Ovary (tissue), 9 donors: ENCODE results near the gene EDNRA. TPM values are rescaled to one million over a fixed set of nuclear protein-coding genes. Genes with fewer than 3 reads are reported as not detected.

Source experiments
- DNase-seq, 5 donors: peaks; one replicate each; pipeline ENCODE4 v3.0.0-alpha.2; 2019 to 2020
- H3K27ac ChIP-seq, 2 donors: fragments of 200-600 bp; one replicate each; pipeline versions ENCODE4 v1.5.1 to v1.8.0; 2019 to 2022
- H3K27me3 ChIP-seq: fragments of 200-600 bp; one replicate; pipeline ENCODE4 v1.8.0; 2022
- H3K36me3 ChIP-seq: fragments of 200-600 bp; sonication (generic); one replicate; pipeline ENCODE4 v1.5.1; 2019
- H3K4me1 ChIP-seq: one replicate; pipeline ENCODE4 v1.8.1; 2013; ENCODE audit warnings: mild to moderate bottlenecking, moderate library complexity; ENCODE audit not compliant: insufficient read depth
- H3K4me3 ChIP-seq: fragments of 200-600 bp; sonication (generic); one replicate; pipeline ENCODE4 v1.5.1; 2017
- H3K9me3 ChIP-seq, 2 donors: fragments of 200-600 bp in 1 of 2; sonication (generic) in 1 of 2; one replicate each; pipeline versions ENCODE4 v1.5.1 to v1.8.1; 2013 to 2019; ENCODE audit warnings: mild to moderate bottlenecking in 1 of 2, moderate library complexity in 1 of 2
- EP300 ChIP-seq: sonication (generic); formaldehyde crosslinking; IDR thresholded peaks from one replicate; pipeline ENCODE4 v1.6.1; 2017; ENCODE audit warnings: antibody characterized with exemption
- POLR2A ChIP-seq: fragments of 450-650 bp; IDR thresholded peaks from one replicate; pipeline ENCODE4 v1.6.1; 2017; ENCODE audit warnings: antibody characterized with exemption, mild to moderate bottlenecking, moderate library complexity
- WGBS, 3 donors: extraction: QIAGEN DNeasy Blood & Tissue Kit in 1 of 3; methylation state at CpG; one replicate each; pipeline versions ENCODE4 v1.1.5 to v1.1.7; 2013 to 2017; 5-methylcytosine and 5-hydroxymethylcytosine counted together
- intact Hi-C, 4 donors: fragments of 100-400 bp; cut with DNase I; formaldehyde crosslinking; loops; one replicate each; pipeline versions ENCODE4 v1.11.0 to v1.15.1; 2022 to 2023
- polyA plus RNA-seq, 2 donors: library from polyadenylated mRNA; stranded (reverse); fragments of 200-250 nt in 1 of 2; fragments of 350-450 nt in 1 of 2; fragmentation: Illumina TruSeq in 1 of 2; extraction: RNeasy Lipid Tissue Mini Kit (QIAGEN cat#74804) in 1 of 2; gene quantifications; one replicate each; pipeline ENCODE4 v1.2.3, GENCODE V29; 2013 to 2014
- total RNA-seq, 7 donors: library from RNA; depleted of rRNA in 2 of 7; stranded (reverse); fragments of >200 nt in 2 of 7; fragmentation: NEBNext Ultra II Directional in 3 of 7; extraction: Animal tissue kit (Norgen Biotek cat#: 25700) in 3 of 7; gene quantifications; one replicate each; pipeline versions ENCODE4 v1.1.0 to v1.2.4, GENCODE V29; 2016 to 2023
- TF ChIP-seq, protein P1 (sequence below), 3 donors: fragments of 450-650 bp in 2 of 3; fragments of 200-600 bp in 1 of 3; IDR thresholded peaks; one replicate each; pipeline versions ENCODE4 v1.5.1 to v1.8.0; 2016 to 2022; ENCODE audit warnings: antibody characterized with exemption in 3 of 3, mild to moderate bottlenecking in 1 of 3
- donor health status: DM: no; HTN: no; CAD: no; lungs with moderate emphysema.
- donor health status: DM: no; HTN: no; CAD: no.
- donor health status: Bipolar disorder and iron deficiency.
- donor health status: DM: yes; HTN: yes; CAD: no.
- donor health status: DM: no; HTN: no; CAD: no.
- donor health status: DM: yes; HTN: yes; CAD: no.

EDNRA gene
- total and polyA plus RNA-seq, 9 donors, result 28.4 to 110 (median 61.7) TPM

DNA sequence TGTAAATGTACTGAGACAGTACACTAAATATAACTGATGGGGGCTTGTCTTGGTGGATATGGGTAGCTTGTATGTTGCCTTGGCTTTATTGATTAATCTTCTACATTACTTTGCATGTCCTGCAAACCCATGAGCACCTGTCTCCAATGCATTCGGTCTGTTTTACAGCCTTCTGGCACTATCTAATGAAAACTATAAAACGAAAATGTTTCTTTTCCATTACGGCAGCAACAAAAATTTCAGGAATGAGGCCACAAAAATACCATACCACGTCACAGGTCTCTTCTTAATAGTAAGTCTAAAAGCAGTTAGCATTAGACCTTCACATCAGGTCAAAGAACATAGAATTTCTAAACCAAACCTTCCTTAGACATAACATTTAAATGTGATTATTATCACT, 49.8 kb downstream of the EDNRA start:
- TF ChIP-seq POLR2A, result no peak
- TF ChIP-seq, protein P1, sequence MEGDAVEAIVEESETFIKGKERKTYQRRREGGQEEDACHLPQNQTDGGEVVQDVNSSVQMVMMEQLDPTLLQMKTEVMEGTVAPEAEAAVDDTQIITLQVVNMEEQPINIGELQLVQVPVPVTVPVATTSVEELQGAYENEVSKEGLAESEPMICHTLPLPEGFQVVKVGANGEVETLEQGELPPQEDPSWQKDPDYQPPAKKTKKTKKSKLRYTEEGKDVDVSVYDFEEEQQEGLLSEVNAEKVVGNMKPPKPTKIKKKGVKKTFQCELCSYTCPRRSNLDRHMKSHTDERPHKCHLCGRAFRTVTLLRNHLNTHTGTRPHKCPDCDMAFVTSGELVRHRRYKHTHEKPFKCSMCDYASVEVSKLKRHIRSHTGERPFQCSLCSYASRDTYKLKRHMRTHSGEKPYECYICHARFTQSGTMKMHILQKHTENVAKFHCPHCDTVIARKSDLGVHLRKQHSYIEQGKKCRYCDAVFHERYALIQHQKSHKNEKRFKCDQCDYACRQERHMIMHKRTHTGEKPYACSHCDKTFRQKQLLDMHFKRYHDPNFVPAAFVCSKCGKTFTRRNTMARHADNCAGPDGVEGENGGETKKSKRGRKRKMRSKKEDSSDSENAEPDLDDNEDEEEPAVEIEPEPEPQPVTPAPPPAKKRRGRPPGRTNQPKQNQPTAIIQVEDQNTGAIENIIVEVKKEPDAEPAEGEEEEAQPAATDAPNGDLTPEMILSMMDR (IDR thresholded peaks at IDR 0.05), result no peak
- TF ChIP-seq EP300, result no peak
- Histone ChIP-seq H3K9me3 (no peaks in the 10 kb centered on the region), H3K4me3 (no peak overlapping the region), H3K27me3 (no peaks in the 10 kb centered on the region), H3K36me3 (no peaks in the 10 kb centered on the region), H3K4me1 (peaks cover 5% of the 10 kb centered on the region), H3K27ac (no peak overlapping the region)
- no peak for DNase-seq
- WGBS, 3 donors, result 12 to 19% (median 17%) methylated on average over 4 of the region's 4 CpGs
- intact Hi-C loops, result no loop called here

DNA sequence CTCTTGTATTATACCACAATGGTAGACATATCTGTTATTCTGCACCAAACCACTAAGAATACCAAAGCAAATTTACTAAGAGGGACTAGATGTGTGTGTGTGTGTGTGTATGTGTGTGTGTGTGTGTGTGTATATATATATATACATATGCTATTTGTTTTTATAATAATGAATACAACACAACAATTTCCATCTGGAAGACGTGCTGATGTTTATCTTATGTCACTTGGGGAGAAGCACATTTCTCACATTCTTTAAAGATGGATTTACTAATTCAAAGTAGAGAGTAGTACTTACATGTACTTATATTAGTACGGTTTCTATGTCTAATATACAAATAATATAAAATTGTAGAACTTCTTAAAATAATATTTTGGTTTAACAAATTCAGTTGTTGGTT, 52.0 kb downstream of the EDNRA start:
- no peak for DNase-seq
- H3K27ac ChIP-seq, result no peak overlapping the region
- H3K4me3 ChIP-seq, result no peak overlapping the region
- intact Hi-C loops, result no loop called here
- no peaks in the 10 kb centered on the region for H3K9me3 ChIP-seq
- 62 to 66% (median 64%) methylated on average over 2 of the region's 2 CpGs for WGBS, 3 donors
- no peaks in the 10 kb centered on the region for H3K36me3 ChIP-seq
- peaks cover 2% of the 10 kb centered on the region for H3K4me1 ChIP-seq
- no peaks in the 10 kb centered on the region for H3K27me3 ChIP-seq
- TF ChIP-seq POLR2A, result no peak
- TF ChIP-seq EP300, result no peak
- TF ChIP-seq, protein P1 (IDR thresholded peaks at IDR 0.05), result no peak

DNA sequence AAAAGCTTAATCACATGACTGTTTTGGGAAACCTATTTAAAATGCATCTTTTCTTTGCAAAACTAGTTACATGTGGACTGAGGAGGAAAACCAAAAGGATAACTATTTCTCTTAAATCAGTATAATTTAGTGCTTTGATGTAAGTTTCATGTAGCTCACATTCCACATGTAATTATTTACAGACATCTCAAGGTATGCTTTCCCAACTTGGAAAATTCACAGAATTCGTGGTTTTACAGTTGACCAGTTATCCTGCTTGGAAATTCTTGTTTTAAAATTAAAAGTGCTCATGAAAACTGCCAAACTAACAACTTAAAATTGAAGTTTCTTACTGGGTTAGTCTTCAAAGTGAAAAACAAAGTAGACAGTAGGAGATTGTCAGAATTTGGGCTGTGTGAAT, 52.4 kb downstream of the EDNRA start:
- TF ChIP-seq, protein P1 (IDR thresholded peaks at IDR 0.05), result no peak
- no peak for TF ChIP-seq EP300
- no peak for TF ChIP-seq POLR2A

DNA sequence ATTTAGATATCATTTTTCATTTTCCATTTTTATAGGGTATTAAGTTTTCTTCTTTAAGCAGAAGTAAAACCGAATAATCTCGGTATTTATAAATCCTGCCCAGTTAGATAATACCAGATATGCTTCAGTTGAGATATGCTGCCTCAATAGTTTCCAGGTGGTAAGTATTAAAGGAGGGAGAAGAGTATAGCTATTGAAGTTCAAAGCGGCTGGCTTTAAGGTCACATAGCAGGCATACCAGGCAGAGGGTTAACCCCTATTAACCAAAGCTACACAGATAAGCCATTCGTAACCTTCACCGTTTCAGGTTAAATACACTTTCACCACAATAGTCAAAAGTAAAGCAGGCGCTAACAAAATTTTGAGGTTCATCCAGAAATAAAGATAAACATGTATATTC, 54.2 kb downstream of the EDNRA start:
- Histone ChIP-seq H3K36me3 (no peaks in the 10 kb centered on the region), H3K9me3 (no peaks in the 10 kb centered on the region), H3K4me3 (no peak overlapping the region), H3K4me1 (peaks cover 2% of the 10 kb centered on the region), H3K27ac (no peak overlapping the region), H3K27me3 (no peaks in the 10 kb centered on the region)
- TF ChIP-seq, protein P1 (IDR thresholded peaks at IDR 0.05), result no peak
- TF ChIP-seq POLR2A, result no peak
- TF ChIP-seq EP300, result no peak
- WGBS, 3 donors, result 58 to 67% (median 64%) methylated on average over 6 of the region's 6 CpGs
- intact Hi-C loops, result loop anchor here in 1 of 4 donors (5.0 kb wide), 1 partner anchor 693 kb away; no protein-coding TSS in a partner anchor
- DNase-seq, result no peak

More for the DNA sequence above, 52.4 kb downstream of the EDNRA start:
- 87 to 90% (median 90%) methylated on average over 1 of the region's 1 CpG for WGBS, 3 donors
- DNase-seq, result no peak
- H3K4me3 ChIP-seq, result no peak overlapping the region
- intact Hi-C loops, result no loop called here
- peaks cover 2% of the 10 kb centered on the region for H3K4me1 ChIP-seq
- no peaks in the 10 kb centered on the region for H3K27me3 ChIP-seq
- H3K36me3 ChIP-seq, result no peaks in the 10 kb centered on the region
- H3K27ac ChIP-seq, result no peak overlapping the region
- H3K9me3 ChIP-seq, result no peaks in the 10 kb centered on the region
